Measurements from ENCODE around the gene ST7.

ST7 gene

GRCh38 chr7:117165656-117166055 lies 212.4 kb downstream of the ST7 start:
- no peak for DNase-seq

- DNase-seq, result peak; percentile 82
Observed at GRCh38 chr7:117169907-117170306, 216.6 kb downstream of the ST7 start.

DNA sequence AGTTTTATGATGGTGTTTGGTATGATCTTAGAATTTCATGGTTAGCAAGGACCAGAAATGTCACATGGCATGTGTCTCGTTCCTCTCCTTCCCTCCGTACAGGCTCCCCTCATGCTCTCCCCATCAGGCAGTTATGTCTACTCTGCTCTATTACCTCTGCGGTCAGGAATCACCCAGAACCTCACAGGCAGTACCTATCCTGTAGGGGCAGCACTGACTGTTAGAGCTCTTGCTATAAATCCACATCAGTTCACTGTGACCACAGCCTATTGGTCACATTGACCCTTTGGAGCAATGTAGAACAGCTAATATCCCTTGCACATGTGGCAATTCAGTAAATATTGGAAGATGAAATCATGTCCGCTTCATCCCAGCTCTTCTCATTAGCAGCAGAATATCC lies 217.8 kb downstream of the ST7 start:
- no peak for DNase-seq

GRCh38 chr7:117172283-117172682 lies 219.0 kb downstream of the ST7 start:
- DNase-seq, result no peak

DNA sequence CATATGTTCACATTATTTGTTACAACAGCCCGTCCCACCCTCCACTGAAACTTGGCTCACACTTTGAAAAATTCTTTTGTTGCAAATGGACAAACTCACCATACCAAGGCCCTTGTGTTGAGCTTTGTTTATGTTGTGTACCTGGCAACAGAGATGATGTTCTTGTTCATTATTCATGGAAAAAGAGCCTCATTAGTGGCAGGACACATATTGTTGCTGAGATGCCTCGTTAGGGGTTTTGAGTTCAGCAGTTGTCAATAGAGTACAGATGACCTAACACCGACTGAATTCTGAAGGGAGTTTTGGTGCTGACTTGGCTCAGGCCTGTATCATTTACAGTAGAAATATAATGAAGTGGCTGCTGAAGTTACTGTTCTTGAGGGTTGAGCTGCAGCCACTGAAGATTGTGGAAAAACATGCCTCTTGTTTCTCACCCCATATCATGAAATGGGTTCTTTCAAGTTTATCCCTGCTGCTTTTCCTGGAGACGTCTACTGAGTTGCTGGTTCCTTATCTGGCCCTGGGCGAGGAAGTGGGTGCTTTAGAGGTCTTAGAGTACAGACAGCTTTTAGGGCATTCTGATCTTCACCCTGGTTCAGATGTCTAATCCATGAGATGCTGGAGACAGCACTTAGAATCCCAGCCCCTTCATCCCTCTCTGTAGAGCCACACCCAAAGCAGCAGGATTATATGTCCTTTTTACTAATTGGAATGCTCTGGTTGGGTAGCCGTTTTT lies 219.9 kb downstream of the ST7 start:
- DNase-seq, result no peak

GRCh38 chr7:117176206-117176605 lies 222.9 kb downstream of the ST7 start:
- DNase-seq, result no peak

DNA sequence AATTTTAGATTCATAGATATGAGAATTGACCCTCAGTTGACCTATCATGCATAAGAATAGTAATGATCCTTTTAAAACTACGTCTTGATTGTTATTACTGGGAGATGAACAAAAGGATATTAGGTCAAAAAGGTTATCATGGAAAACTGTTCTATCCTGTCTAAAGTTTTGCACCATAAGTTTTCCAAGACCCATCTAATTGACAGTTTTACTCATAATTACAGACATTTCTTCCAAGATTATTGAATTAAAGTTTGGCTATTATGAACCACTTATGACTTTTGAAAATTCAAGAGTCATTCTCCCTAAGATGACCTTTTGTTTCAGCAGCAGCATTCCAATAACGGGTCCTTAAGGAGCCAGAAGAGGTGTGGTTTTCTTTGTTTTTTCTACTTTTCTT lies 225.3 kb downstream of the ST7 start:
- DNase-seq, result no peak

GRCh38 chr7:117179701-117180100 lies 226.4 kb downstream of the ST7 start:
- no peak for DNase-seq

DNA sequence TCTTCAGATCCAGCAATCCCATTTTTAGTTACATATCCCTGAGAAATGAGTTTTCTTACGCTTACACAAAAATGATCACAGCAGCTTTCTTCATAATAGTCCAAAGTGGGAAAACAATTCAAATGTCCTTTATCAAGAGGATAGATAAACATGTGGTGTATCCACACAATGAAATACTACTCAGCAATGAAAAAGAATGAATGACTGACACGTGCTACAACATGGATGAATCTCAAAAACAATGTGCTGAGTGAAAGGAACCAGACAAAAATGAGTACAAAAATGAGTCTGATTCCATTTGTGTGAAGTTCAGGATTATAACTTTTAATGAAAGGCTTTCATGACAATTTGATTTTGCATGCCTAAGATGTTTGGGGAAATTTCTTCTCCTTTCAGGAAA lies 230.4 kb downstream of the ST7 start:
- DNase-seq, result no peak

GRCh38 chr7:117184367-117184766 lies 231.1 kb downstream of the ST7 start:
- no peak for DNase-seq

DNA sequence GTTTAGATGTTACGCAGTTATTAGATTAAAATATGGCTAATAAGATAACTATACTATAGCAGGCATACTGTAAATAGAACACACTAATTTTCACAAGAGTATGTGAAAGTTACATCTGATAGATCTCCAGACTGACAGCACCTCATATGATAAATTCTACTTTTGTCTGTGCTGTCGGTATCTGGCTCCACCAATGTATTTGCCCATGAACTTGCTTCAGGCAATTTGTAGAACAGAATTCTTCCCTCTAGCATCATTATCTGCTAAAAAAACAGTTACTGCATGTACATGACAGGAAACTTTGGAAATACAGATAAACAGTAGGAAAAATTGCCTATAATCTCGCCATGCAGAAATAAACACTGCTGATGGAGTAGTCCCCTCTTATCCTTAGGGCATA lies 231.8 kb downstream of the ST7 start:
- DNase-seq, result no peak

- DNase-seq, result no peak
Observed at GRCh38 chr7:117186218-117187010, 233.1 kb downstream of the ST7 start.

- DNase-seq, result no peak
Observed at GRCh38 chr7:117188376-117188775, 235.1 kb downstream of the ST7 start.

DNA sequence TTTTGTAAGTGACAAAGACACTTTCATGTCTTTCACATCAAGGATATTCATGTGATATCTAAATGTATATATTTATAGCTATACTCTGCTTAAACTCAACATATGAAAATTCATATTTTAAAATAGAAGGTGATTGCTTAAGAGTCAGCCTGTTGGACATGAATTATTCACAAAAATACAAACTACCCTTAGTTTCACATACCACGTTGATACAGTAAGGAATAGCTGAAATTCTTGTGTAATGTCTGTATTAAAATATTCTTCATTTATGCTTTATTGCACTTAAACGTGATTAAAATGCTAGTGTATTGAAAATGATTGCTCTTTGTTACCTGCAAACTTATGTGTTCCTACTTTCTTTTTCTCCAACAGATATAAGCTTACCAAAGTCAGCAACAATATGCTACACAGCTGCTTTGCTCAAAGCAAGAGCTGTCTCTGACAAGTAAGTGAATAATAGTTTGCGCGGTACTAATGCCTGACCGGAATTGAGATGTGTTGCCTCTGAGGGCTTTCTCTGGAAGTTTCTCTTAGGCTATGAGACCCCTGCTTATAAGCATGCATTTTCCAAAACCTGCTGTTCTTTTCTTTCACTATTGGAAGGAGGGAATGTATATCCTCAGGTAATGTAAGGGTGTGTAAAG lies 235.8 kb downstream of the ST7 start:
- DNase-seq, result no peak

- no peak for DNase-seq
Observed at GRCh38 chr7:117190104-117190503, 236.8 kb downstream of the ST7 start.

DNA sequence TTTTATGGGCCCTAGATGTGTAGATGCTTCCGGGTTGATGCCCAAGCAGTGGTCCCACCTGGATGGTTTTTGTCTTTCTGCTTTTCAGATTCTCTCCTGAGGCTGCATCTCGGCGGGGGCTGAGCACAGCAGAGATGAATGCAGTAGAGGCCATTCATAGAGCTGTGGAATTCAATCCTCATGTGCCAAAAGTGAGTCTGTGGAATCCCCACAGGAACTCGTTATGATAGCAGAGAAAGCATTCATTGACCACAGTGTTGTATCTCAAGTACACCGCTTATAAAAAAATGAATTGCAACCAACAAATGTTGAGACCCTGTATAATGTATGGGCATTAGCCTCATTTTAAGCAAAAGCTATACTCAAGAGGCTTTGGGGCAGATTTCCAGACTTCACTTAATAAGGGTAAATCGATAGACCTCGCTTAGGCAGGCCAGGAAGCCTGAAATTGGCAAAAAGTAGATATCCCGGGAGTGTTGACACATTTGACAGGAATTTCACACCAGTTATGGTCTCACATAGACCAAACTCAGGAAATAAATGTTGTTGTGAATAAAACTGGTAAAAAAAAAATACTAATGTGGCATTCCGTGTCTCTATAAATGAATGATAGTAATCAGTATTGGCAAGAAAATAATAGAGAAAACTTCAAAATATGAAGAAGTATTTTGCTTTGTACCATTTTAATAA lies 237.6 kb downstream of the ST7 start:
- DNase-seq, result no peak

DNA sequence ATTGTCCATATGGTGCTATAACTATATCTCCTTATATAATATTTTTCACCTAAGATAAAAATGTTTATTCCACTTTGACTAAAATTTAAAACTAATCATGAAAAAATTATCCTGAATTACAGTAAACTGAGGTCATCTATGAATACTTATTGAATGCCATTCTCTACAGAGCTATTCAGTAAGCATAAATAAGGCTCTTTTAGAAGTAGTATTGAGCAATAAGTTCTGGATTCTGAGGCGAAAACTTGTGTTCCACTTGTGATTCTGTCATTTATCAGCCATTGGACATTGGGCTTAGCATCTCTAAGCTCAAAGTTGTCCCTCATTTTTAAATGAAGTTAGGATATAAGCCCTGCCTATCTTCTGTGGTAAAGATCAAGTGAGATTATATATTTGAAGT lies 238.8 kb downstream of the ST7 start:
- DNase-seq, result no peak

GRCh38 chr7:117193564-117193963 lies 240.3 kb downstream of the ST7 start:
- no peak for DNase-seq

DNA sequence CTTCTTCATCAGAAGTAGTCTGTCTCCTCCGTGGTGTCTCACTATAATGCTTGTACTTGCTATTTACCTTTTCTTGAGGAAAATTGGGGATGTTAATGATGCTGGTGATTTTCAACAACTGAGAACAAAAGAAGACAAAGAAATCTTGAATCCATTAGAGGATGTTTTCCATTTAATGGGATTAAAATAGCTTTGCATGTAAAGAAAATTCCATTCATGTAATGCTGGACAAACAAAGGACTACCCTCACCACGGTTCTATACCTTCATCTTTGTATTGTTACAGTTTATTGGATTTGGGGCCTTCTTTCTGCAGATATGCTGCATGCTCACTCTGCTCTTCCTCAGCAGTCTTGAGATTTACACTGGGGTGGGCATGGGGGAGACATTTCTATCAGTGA lies 241.1 kb downstream of the ST7 start:
- DNase-seq, result no peak

DNA sequence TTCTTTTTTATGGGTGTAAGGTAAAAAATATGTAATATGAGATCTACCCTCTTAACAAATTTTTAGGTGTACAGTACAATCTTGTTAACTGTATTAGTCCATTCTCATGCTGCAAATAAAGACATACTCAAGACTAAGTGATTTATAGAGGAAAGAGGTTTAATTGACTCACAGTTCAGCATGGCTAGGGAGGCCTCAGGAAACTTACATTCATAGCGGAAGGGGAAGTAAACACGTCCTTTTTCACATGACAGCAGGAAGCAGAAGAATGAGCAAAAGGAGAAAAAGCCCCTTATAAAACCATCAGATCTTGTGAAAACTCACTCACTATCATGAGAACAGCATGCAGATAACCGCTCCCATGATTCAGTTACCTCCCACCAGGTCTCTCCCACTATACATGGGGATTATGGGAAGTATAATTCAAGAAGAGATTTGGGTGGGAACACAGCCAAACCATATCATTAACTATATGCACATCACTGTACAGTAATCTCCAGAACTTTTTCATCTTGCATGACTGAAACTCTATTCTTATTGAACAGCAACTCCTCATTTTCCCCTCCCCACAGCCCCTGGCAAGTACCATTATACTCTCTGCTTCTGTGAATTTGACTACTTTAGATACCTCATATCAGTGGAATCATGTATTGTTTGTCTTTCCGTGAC lies 242.2 kb downstream of the ST7 start:
- DNase-seq, result no peak

GRCh38 chr7:117200132-117200531 lies 246.8 kb downstream of the ST7 start:
- no peak for DNase-seq

GRCh38 chr7:117200786-117201458 lies 247.6 kb downstream of the ST7 start:
- DNase-seq, result no peak

Measured in DMS79 treated with DMSO at 0.1 percent for 48 hours (cell line).